ENCODE measurements around the gene ZSCAN21. TPM values are rescaled to one million over a fixed set of nuclear protein-coding genes. Genes with fewer than 3 reads are reported as not detected.

The ZSCAN21 gene
- total and polyA plus RNA-seq, 7 donors: 6.8 to 25.6 (median 12.2) TPM

DNA sequence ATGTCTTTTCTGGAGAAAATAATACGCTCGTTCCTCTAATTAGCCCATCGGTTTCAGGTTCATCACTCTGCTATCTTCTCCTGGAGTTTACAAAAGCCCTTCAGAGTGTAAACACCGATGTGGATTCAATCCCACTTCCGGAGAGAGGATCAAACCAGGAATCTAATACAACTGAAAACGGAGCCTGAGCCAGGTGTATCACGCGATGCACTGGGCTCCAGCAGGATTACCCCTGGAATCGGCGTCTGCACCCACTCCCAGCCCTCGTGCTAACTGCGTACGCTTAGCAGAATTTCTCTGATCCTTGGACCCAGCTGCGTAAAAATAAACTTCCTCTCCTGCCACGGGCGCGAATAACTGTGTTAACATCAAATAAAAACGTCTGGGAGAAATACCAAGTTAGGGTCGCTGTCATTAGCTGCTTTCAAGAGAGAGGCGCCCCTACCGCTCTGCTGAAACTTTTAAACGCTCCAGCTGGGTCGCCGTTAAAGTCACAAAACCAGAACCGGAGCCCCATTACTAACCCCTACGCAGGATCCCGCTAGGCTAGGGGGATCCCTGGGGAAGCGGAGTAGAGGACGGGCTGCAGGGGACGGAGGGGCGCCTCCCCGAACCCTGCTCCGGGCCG, 31.4 kb downstream of the ZSCAN21 start:
- H3K27me3 ChIP-seq (ENCODE audit: insufficient read depth in 3 of 3, low read length in 2 of 3): no peaks in the 10 kb centered on the region
- no peaks in the 10 kb centered on the region for H3K9me3 ChIP-seq
- peak overlapping the region; percentile 92 for H3K27ac ChIP-seq
- H3K4me3 ChIP-seq: peak overlapping the region; percentile 94
- ATAC-seq: peak in 1 of 4 donors; percentile 46
- 0 to 1% (median 0%) methylated on average over 34 of the region's 34 CpGs for WGBS, 3 donors
- no peak for DNase-seq
- TF ChIP-seq, protein P1, sequence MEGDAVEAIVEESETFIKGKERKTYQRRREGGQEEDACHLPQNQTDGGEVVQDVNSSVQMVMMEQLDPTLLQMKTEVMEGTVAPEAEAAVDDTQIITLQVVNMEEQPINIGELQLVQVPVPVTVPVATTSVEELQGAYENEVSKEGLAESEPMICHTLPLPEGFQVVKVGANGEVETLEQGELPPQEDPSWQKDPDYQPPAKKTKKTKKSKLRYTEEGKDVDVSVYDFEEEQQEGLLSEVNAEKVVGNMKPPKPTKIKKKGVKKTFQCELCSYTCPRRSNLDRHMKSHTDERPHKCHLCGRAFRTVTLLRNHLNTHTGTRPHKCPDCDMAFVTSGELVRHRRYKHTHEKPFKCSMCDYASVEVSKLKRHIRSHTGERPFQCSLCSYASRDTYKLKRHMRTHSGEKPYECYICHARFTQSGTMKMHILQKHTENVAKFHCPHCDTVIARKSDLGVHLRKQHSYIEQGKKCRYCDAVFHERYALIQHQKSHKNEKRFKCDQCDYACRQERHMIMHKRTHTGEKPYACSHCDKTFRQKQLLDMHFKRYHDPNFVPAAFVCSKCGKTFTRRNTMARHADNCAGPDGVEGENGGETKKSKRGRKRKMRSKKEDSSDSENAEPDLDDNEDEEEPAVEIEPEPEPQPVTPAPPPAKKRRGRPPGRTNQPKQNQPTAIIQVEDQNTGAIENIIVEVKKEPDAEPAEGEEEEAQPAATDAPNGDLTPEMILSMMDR (IDR thresholded peaks at IDR 0.05): no peak
- intact Hi-C loops (cut with DNase I): loop anchor here in 1 of 2 donors (2.0 kb wide), 1 partner anchor 62 kb away; no protein-coding TSS in a partner anchor
- H3K4me1 ChIP-seq: peaks cover 15% of the 10 kb centered on the region
- H3K36me3 ChIP-seq (ENCODE audit: insufficient read depth in 1 of 2, low read depth in 1 of 2): peaks cover 3 to 38% of the 10 kb centered on the region in 2 donors

DNA sequence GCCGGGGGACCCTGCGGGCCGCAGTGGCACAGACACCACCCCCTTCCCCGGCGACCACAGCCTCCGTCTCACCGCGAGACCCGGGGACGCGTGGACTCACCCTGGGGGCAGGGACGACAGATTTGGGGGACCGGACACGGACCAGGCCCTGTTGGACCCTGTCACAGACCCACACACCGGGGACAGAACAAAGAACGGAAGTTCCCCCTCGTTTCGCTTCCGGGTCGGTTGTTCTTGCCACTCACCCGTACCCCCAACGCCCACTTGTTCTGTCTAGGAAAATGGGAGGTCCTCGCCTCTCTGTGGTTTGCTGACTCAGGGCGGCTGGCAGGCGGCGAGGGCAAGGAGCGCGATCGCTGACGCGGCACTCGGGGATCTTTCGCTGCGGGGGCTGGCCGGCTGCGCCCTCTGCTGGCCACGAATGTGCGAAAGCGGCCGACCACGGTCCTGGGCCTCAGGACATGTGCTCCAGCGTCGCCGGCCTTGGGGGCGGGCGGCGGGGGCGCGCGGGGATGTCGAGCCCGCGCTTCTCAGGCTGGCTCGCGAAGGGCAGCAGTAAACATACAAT, 32.0 kb downstream of the ZSCAN21 start, which contains the start of gene ZNF3:
Gene ZNF3, minus strand, starts transcription at position 189 of the 568 bp plus-strand sequence. CDS start 4,366 bp downstream, outside the sequence.
- intact Hi-C loops (cut with DNase I): loop anchor here in 1 of 2 donors (2.0 kb wide), 1 partner anchor 63 kb away; no protein-coding TSS in a partner anchor
- TF ChIP-seq, protein P1 (IDR thresholded peaks at IDR 0.05): peak; percentile 93
- peaks cover 3 to 32% of the 10 kb centered on the region in 2 donors for H3K36me3 ChIP-seq (ENCODE audit: insufficient read depth in 1 of 2, low read depth in 1 of 2)
- peak within 1 kb of the TSS; percentile 94 for H3K4me3 ChIP-seq
- no peaks in the 10 kb centered on the region for H3K27me3 ChIP-seq (ENCODE audit: insufficient read depth in 3 of 3, low read length in 2 of 3)
- peak within 1 kb of the TSS; percentile 92 for H3K27ac ChIP-seq
- 0 to 1% (median 1%) methylated on average over 51 to 55 of the region's 55 CpGs for WGBS, 3 donors
- DNase-seq (peak; percentile 98 to 99), ATAC-seq (peak; percentile 94 to 97 (median 96))
- no peaks in the 10 kb centered on the region for H3K9me3 ChIP-seq
- peaks cover 15% of the 10 kb centered on the region for H3K4me1 ChIP-seq

DNA sequence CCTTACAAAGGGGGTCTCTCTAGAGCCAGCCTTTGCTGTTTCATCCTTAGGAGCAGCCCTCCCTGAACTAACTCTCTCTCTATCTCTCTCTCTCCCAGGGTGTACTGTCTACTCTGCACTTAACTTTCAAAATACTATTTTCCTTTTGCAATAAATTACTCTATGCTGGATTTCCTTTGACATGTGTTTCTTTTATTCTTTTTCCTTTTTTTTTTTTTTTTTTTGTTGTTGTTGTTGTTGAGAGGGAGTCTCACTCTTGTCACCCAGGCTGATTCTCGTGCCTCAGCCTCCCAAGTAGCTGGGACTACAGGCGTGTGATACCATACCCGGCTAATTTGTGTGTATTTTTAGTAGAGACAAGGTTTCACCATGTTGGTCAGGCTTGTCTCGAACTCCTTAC, 33.4 kb downstream of the ZSCAN21 start:
- peaks cover 16% of the 10 kb centered on the region for H3K4me1 ChIP-seq
- H3K4me3 ChIP-seq: no peak overlapping the region
- intact Hi-C loops (cut with DNase I): no loop called here
- TF ChIP-seq, protein P1 (IDR thresholded peaks at IDR 0.05): no peak
- whole genome bisulfite sequencing, 3 donors: 30 to 54% (median 42%) methylated on average over 4 of the region's 4 CpGs
- peak overlapping the region; percentile 92 for H3K27ac ChIP-seq
- no peaks in the 10 kb centered on the region for H3K9me3 ChIP-seq
- ATAC-seq (no peak), DNase-seq (no peak)
- no peaks in the 10 kb centered on the region for H3K27me3 ChIP-seq (ENCODE audit: insufficient read depth in 3 of 3, low read length in 2 of 3)
- peaks cover 3 to 19% of the 10 kb centered on the region in 2 donors for H3K36me3 ChIP-seq (ENCODE audit: insufficient read depth in 1 of 2, low read depth in 1 of 2)

DNA sequence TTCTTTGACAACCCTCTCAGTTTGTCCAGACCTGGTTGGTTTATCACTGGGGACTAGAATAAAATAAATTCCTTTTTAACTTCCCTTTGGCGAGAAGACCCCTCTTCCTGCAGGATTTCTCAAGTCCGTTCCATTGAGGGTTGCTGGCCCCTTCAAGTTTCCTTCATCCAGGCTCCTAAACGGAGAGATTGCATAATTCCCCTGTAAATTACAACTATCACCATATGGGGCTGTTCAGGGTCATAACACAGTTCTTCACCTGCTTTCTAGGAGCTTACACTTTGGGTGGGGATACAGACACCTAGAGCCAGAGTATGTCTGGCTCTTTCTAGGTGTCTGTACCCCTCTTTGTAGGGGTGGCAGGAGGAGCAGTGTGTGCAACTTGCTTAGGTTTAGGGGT, 35.9 kb downstream of the ZSCAN21 start:
- 65 to 68% (median 68%) methylated on average over 3 of the region's 3 CpGs for WGBS, 3 donors
- Histone ChIP-seq H3K27me3 (ENCODE audit: insufficient read depth in 3 of 3, low read length in 2 of 3) (no peaks in the 10 kb centered on the region), H3K36me3 (ENCODE audit: insufficient read depth in 1 of 2, low read depth in 1 of 2) (peaks cover 0 to 5% of the 10 kb centered on the region in 2 donors), H3K27ac (no peak overlapping the region), H3K9me3 (no peaks in the 10 kb centered on the region), H3K4me1 (peaks cover 13% of the 10 kb centered on the region), H3K4me3 (no peak overlapping the region)
- intact Hi-C loops (cut with DNase I): loop anchor here in 1 of 2 donors (5.0 kb wide), 1 partner anchor 42 kb away; the partner anchor contains the start of gene MBLAC1
- ATAC-seq: no peak
- no peak for DNase-seq
- TF ChIP-seq, protein P1 (IDR thresholded peaks at IDR 0.05): no peak
